NCI-H1092 (cell line): Measurements from ENCODE around the gene SLC12A7.
A peak's percentile ranks its signal among the peaks of the same experiment; 100 is the strongest.
"Not testable (repeated sequence)": the region's sequence is repeated elsewhere in the genome, so short reads cannot be mapped to it uniquely, and the experiment has no call there.

Experiments
- DNase-seq: peaks from one replicate; lab custom pipeline; 2025; lab: John Stamatoyannopoulos, UW

Gene SLC12A7

GRCh38 chr5:1140818-1141189 is 28.9 kb upstream of the SLC12A7 start:
- DNase-seq: no peak

DNA sequence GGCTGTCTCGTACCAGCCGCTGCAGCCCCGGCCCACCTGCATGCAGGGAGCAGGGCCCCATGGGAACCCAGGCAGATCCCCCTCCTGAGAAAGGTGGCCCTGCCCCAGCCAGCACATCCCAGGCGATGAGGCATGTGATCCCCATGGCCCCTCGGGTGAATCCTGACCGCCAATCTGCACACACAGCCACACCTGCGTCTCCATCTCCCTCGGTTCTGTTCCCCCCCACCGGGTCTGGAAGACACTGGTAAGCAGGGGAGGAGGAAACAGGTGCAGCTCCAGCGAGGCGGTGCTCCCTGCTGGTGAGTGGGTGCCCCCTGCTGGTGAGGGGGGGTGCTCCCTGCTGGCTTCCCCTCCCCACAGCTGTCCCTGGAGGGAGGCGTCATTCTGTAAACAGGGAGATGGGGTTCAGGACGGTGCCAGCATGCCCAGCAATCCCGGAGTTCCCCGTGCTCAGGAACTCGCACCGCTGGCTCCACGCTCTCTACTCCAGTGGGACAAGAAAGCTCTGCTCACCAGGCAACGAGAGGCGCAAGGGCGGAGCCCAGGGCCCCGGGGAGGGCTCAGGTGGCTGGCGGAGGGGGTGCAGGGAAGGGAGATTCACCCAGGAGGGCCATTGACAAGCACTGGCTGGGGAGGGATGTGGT is 28.4 kb upstream of the SLC12A7 start:
- DNase-seq: peak; percentile 67

GRCh38 chr5:1139331-1140170 is 27.7 kb upstream of the SLC12A7 start:
- DNase-seq: no peak

DNA sequence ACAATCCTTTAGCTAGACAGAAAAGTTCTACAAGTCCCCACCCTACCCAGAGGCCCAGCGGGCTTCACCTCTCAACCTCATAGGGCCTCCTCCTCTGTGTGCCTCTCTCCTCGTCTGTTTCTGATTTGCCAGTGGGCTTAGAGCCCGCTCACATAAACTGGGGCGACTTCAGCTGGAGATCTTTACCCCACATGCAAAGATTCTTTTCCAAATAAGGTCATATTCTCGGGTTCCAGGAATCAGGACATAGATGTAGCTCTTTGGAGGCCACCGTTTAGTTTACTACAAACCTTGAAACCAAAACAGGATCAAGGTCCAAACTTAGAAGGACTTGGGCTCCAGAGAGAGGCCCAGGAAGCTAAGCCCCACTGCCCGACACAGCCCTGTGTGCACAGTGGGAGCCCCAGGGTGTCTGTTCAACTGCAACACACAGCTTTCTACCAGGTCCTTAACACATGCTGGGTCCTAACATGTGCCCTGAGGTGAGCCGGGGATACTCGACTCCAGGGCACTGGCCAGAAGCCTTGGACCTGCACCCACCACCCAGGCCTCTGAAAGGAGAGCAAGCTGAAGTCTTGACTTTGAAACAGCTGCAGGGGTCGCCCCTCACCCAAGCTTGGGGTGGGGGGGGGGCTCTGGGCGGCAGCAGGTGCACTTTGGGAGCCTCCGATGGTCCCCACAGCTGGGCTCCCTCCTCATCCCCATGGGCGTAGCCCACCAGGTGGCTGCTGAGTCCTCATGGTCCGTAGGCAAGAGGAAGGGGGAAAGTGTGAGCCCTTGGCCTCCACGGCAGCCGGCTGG is 26.8 kb upstream of the SLC12A7 start:
- DNase-seq: no peak

- DNase-seq: no peak
Measured at GRCh38 chr5:1137567-1138444, 25.9 kb upstream of the SLC12A7 start.

DNA sequence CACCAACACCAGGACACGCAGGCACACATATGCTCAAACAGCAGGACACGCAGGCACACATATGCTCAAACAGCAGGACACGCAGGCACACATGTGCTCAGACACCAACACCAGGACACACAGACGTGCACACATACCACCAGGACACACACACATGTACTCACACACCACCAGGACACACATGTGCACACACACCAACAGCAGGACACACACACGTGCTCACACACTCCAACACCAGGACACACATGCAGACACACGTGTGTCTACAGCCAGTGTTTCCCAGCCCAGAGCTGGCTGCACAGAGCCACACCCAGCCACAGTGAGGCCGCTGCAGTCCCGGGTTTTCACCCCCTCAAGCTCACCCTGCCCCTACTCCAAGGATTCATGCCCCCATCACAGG is 25.0 kb upstream of the SLC12A7 start:
- DNase-seq: no peak

GRCh38 chr5:1135696-1136525 is 24.0 kb upstream of the SLC12A7 start:
- no peak for DNase-seq

DNA sequence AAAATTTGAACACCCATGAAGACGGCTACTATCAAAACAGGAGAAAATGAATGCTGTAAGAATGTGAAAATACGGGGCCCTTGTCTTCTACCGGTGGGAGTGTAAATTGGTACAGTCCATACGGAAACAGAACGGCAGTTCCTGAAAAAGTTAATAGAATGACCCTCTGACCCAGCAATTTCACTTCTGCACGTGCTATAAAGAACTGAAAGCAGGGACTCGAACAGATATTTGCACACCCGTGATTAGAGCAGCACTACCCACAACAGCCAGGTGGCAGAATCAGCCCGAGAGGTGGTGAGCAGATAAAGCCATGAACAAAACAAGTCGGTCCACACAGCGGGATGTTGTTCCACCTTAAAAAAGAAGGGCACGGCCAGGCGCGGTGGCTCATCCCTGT is 22.6 kb upstream of the SLC12A7 start:
- no peak for DNase-seq

- DNase-seq: no peak
Measured at GRCh38 chr5:1133510-1134201, 21.8 kb upstream of the SLC12A7 start.

DNA sequence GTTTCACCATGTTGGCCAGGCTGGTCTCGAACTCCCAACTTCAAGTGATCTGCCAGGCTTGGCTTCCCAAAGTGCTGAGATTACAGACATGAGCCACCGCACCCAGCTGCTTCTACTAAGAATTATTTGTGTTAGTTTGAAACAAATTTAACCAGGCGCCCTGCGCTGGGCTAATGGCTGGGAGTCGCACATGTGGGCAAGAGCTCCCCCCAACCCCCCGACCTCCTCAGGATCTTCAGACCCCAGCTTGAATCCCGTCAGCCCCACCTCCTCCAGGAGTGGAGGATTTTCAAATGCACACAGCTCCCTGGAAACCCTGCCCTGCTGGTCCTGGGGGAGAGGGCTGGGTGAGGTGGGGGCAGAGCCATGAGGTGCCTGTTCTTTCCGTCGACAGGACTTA is 21.2 kb upstream of the SLC12A7 start:
- no peak for DNase-seq

- no peak for DNase-seq
Measured at GRCh38 chr5:1132570-1132969, 20.7 kb upstream of the SLC12A7 start.

GRCh38 chr5:1131726-1132125 is 19.9 kb upstream of the SLC12A7 start:
- no peak for DNase-seq

GRCh38 chr5:1131191-1131621 is 19.3 kb upstream of the SLC12A7 start:
- DNase-seq: no peak

- no peak for DNase-seq
Measured at GRCh38 chr5:1130218-1130946, 18.5 kb upstream of the SLC12A7 start.

DNA sequence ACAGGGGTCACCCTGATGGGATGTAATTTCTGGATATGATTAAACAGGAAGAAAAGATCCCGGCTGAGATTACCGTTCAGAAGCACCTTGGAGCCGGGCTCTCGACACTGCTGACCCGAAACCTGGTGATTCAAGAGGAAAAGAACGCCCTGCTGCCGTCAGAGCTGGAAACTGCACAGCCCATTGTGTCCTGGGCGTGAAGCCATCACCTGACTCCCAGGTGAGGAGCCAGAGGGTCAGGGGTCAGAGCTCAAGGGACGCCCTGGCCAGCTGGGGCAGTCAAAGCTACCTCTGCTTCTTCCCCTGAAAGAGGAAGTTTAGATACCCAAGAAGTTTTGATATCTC is 17.8 kb upstream of the SLC12A7 start:
- no peak for DNase-seq

- DNase-seq: no peak
Measured at GRCh38 chr5:1128977-1129710, 17.3 kb upstream of the SLC12A7 start.

- peak; percentile 73 for DNase-seq
Measured at GRCh38 chr5:1127959-1128785, 16.3 kb upstream of the SLC12A7 start.

GRCh38 chr5:1125695-1126094 is 13.8 kb upstream of the SLC12A7 start:
- DNase-seq: not testable (repeated sequence)
